ENCODE measurements around the gene SSR1. TPM values are rescaled to one million over a fixed set of nuclear protein-coding genes. Genes with fewer than 3 reads are reported as not detected.

SSR1 gene
- total and polyA plus RNA-seq, 9 of the 15 experiments (the other 6 are each of a cell fraction or from before 2014, with no cell fraction given): 87.7 to 220 (median 144) TPM

DNA sequence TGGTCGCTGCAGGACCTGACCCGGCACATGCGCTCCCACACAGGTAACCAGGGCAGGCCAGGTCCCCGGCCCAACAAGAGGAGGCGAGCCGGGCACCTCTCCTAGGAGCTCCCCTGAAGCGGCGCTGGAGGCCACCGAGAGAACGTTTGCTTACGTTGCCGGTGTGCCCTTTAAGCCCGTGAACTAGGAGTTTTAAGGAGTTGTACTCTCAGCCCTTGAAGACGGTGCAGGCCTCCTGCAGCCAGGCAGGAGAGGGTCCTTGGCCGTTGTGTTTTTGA is 65.9 kb downstream of the SSR1 start:
- FAIRE-seq (no peak), ATAC-seq (no peak), DNase-seq (ENCODE audit: extremely low read depth in 1 of 4, low spot score in 3 of 4) (no peak)
- Histone ChIP-seq H3K9me3 (replicated peaks; ENCODE audit: control insufficient read depth, insufficient read depth, low read depth, low read length) (no peaks in the 10 kb centered on the region), H3K36me3 (ENCODE audit: control insufficient read depth, insufficient read depth, low read length) (peaks cover 91% of the 10 kb centered on the region), H4K20me1 (replicated peaks; ENCODE audit: control insufficient read depth, insufficient read depth, low read length) (peaks cover 3% of the 10 kb centered on the region; the same call in 1 of the 2 replicates), H3K27me3 (ENCODE audit: control insufficient read depth in 2 of 2, insufficient read depth in 2 of 2, low read length in 2 of 2) (no peaks in the 10 kb centered on the region), H2AFZ (ENCODE audit: low read depth, low read length) (no peak overlapping the region), H3K4me3 (no peak overlapping the region), H3K4me2 (ENCODE audit: insufficient read depth, low read length) (no peak overlapping the region), H3K79me2 (ENCODE audit: control insufficient read depth, insufficient read depth, low read length) (peaks cover 22% of the 10 kb centered on the region), H3K27ac (ENCODE audit: extremely low read depth, low read depth, low read length) (no peak overlapping the region), H3K4me1 (replicated peaks in 1 of 2; ENCODE audit: control insufficient read depth in 2 of 2, insufficient read depth in 2 of 2, low read length in 2 of 2) (peaks cover 8 to 15% of the 10 kb centered on the region in 2 experiments), H3K9ac (ENCODE audit: insufficient read depth in 1 of 2, low read depth in 2 of 2, low read length in 2 of 2) (no peak overlapping the region), H3K9me1 (ENCODE audit: control insufficient read depth, insufficient read depth, low read length) (no peaks in the 10 kb centered on the region)
- no TSS peak for BruUV-seq (replicated peaks)
- WGBS (ENCODE audit: insufficient coverage, low coverage, missing lambda C conversion rate): 95% methylated on average over 15 of the region's 15 CpGs
- CTCF ChIA-PET (ENCODE audit: low intra/inter-chr PET ratio): no interaction called here
- in situ Hi-C loops (cut with MboI) (loop anchor here (25.0 kb wide), 1 partner anchor 560 kb away; no protein-coding TSS in a partner anchor), intact Hi-C loops (cut with micrococcal nuclease) (loop anchor here (10.0 kb wide), 1 partner anchor 322 kb away; no protein-coding TSS in a partner anchor)
- peak; percentile 11; the same call in 1 of the 2 replicates for TF ChIP-seq POLR2G (IDR thresholded peaks at IDR 0.05; ENCODE audit: low read depth, low read length)
- TF ChIP-seq PTTG1 (tag; IDR thresholded peaks at IDR 0.05; ENCODE audit: low read depth): no peak
- POLR2A ChIA-PET: interaction anchor here (1.3 kb wide), 1 partner anchor 11 kb away, joined by 6 read pairs; no protein-coding TSS in a partner anchor

DNA sequence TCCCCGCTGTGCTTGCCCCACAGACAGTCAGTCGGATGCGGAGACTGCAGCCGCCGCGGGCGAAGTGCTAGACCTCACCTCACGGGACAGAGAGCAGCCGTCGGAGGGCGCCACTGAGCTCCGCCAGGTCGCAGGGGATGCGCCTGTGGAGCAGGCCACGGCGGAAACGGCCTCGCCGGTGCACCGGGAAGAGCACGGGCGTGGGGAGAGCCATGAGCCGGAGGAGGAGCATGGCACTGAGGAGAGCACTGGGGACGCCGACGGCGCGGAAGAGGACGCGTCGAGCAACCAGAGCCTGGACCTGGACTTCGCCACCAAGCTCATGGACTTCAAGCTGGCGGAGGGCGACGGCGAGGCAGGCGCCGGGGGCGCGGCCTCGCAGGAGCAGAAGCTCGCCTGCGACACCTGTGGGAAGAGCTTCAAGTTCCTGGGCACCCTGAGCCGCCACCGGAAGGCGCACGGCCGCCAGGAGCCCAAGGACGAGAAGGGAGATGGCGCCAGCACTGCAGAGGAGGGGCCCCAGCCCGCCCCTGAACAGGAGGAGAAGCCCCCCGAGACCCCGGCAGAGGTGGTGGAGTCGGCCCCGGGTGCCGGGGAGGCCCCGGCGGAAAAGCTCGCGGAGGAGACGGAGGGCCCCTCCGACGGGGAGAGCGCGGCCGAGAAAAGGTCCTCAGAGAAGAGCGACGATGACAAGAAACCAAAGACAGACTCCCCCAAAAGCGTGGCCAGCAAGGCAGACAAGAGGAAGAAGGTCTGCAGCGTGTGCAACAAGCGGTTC is 66.4 kb downstream of the SSR1 start:
- no peaks in the 10 kb centered on the region for H3K27me3 ChIP-seq (ENCODE audit: control insufficient read depth in 2 of 2, insufficient read depth in 2 of 2, low read length in 2 of 2)
- 94% methylated on average over 31 of the region's 71 CpGs for WGBS (ENCODE audit: insufficient coverage, low coverage, missing lambda C conversion rate)
- POLR2A ChIA-PET: interaction anchor here (1.3 kb wide), 1 partner anchor 11 kb away, joined by 6 read pairs; no protein-coding TSS in a partner anchor
- ATAC-seq (no peak), DNase-seq (ENCODE audit: extremely low read depth in 1 of 4, low spot score in 3 of 4) (no peak), FAIRE-seq (no peak)
- peaks cover 27% of the 10 kb centered on the region for H3K79me2 ChIP-seq (ENCODE audit: control insufficient read depth, insufficient read depth, low read length)
- H3K4me2 ChIP-seq (ENCODE audit: insufficient read depth, low read length): no peak overlapping the region
- no peaks in the 10 kb centered on the region for H3K9me1 ChIP-seq (ENCODE audit: control insufficient read depth, insufficient read depth, low read length)
- in situ Hi-C loops (cut with MboI): loop anchor here (25.0 kb wide), 1 partner anchor 559 kb away; no protein-coding TSS in a partner anchor
- H3K9me3 ChIP-seq (replicated peaks; ENCODE audit: control insufficient read depth, insufficient read depth, low read depth, low read length): no peaks in the 10 kb centered on the region
- H2AFZ ChIP-seq (ENCODE audit: low read depth, low read length): no peak overlapping the region
- peaks cover 3% of the 10 kb centered on the region; the same call in 1 of the 2 replicates for H4K20me1 ChIP-seq (replicated peaks; ENCODE audit: control insufficient read depth, insufficient read depth, low read length)
- H3K4me3 ChIP-seq: no peak overlapping the region
- intact Hi-C loops (cut with micrococcal nuclease): loop anchor here (10.0 kb wide), 1 partner anchor 322 kb away; no protein-coding TSS in a partner anchor
- no peak overlapping the region for H3K9ac ChIP-seq (ENCODE audit: insufficient read depth in 1 of 2, low read depth in 2 of 2, low read length in 2 of 2)
- CTCF ChIA-PET (ENCODE audit: low intra/inter-chr PET ratio): no interaction called here
- no peak overlapping the region for H3K27ac ChIP-seq (ENCODE audit: extremely low read depth, low read depth, low read length)
- no TSS peak for BruUV-seq (replicated peaks)
- peaks cover 91% of the 10 kb centered on the region for H3K36me3 ChIP-seq (ENCODE audit: control insufficient read depth, insufficient read depth, low read length)
- H3K4me1 ChIP-seq (replicated peaks in 1 of 2; ENCODE audit: control insufficient read depth in 2 of 2, insufficient read depth in 2 of 2, low read length in 2 of 2): peaks cover 8 to 17% of the 10 kb centered on the region in 2 experiments
- TF ChIP-seq, protein P1, sequence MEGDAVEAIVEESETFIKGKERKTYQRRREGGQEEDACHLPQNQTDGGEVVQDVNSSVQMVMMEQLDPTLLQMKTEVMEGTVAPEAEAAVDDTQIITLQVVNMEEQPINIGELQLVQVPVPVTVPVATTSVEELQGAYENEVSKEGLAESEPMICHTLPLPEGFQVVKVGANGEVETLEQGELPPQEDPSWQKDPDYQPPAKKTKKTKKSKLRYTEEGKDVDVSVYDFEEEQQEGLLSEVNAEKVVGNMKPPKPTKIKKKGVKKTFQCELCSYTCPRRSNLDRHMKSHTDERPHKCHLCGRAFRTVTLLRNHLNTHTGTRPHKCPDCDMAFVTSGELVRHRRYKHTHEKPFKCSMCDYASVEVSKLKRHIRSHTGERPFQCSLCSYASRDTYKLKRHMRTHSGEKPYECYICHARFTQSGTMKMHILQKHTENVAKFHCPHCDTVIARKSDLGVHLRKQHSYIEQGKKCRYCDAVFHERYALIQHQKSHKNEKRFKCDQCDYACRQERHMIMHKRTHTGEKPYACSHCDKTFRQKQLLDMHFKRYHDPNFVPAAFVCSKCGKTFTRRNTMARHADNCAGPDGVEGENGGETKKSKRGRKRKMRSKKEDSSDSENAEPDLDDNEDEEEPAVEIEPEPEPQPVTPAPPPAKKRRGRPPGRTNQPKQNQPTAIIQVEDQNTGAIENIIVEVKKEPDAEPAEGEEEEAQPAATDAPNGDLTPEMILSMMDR (IDR thresholded peaks at IDR 0.05 in 2 of 3, conservative IDR thresholded peaks at IDR 0.05 in 1 of 3; ENCODE audit: insufficient read depth in 2 of 3, low read depth in 1 of 3, low read length in 3 of 3): 0 out of 6 replicates have a peak, but pooled peaks of 2 of the 3 experiments have one; percentile 1 to 7
- TF ChIP-seq, protein P2, sequence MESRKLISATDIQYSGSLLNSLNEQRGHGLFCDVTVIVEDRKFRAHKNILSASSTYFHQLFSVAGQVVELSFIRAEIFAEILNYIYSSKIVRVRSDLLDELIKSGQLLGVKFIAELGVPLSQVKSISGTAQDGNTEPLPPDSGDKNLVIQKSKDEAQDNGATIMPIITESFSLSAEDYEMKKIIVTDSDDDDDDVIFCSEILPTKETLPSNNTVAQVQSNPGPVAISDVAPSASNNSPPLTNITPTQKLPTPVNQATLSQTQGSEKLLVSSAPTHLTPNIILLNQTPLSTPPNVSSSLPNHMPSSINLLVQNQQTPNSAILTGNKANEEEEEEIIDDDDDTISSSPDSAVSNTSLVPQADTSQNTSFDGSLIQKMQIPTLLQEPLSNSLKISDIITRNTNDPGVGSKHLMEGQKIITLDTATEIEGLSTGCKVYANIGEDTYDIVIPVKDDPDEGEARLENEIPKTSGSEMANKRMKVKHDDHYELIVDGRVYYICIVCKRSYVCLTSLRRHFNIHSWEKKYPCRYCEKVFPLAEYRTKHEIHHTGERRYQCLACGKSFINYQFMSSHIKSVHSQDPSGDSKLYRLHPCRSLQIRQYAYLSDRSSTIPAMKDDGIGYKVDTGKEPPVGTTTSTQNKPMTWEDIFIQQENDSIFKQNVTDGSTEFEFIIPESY (CRISPR knock-in tag; IDR thresholded peaks at IDR 0.05): peak; percentile 92
- TF ChIP-seq ZBTB43 (CRISPR knock-in tag; IDR thresholded peaks at IDR 0.05): no peak
- peak; percentile 70 for TF ChIP-seq FIP1L1 (IDR thresholded peaks at IDR 0.05; ENCODE audit: low read depth, low read length, poor library complexity, severe bottlenecking)
- peak; percentile 97 for TF ChIP-seq RBM22 (IDR thresholded peaks at IDR 0.05; ENCODE audit: low read depth, low read length, poor library complexity, severe bottlenecking)
